Gastroesophageal sphincter (tissue), 3 donors: ENCODE measurements around the gene YAP1.

ENCODE experiments used
- POLR2A ChIP-seq, 2 donors: fragments of 450-650 bp; IDR thresholded peaks; one replicate each; pipeline ENCODE4 v1.6.1; 2017; ENCODE audit warnings: antibody characterized with exemption in 2 of 2, mild to moderate bottlenecking in 2 of 2, moderate library complexity in 1 of 2
- POLR2AphosphoS5 ChIP-seq: sonication (generic); formaldehyde crosslinking; IDR thresholded peaks from one replicate; pipeline ENCODE4 v1.6.1; 2017; ENCODE audit warnings: antibody characterized with exemption
- TF ChIP-seq, protein P1 (sequence below), 4 experiments: fragments of 200-600 bp in 2 of 4; fragments of 450-650 bp in 2 of 4; sonication (generic) in 1 of 4; IDR thresholded peaks; one replicate each; pipeline ENCODE4 v1.5.1; 2017 to 2019; ENCODE audit warnings: antibody characterized with exemption in 4 of 4, mild to moderate bottlenecking in 2 of 4, moderate library complexity in 2 of 4

DNA sequence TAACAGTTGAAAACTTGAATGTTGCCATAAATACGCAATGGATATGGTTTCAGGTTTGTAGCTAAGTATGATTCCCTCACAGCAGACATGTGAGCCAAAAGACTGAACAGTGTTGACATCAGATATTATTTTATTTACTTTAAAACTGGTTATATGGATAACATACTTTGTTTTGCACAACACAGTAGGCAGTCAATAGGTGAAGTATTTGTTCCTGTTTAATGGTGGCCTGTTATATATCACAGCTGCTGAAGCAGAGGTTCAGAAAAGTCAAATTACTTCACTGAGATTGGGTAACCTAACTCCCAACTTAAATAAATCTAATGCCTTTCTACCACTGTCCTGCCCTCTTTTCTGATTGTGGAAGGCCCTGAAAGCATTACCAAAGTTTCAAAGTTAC, 44.6 kb downstream of the YAP1 start:
- TF ChIP-seq, protein P1, sequence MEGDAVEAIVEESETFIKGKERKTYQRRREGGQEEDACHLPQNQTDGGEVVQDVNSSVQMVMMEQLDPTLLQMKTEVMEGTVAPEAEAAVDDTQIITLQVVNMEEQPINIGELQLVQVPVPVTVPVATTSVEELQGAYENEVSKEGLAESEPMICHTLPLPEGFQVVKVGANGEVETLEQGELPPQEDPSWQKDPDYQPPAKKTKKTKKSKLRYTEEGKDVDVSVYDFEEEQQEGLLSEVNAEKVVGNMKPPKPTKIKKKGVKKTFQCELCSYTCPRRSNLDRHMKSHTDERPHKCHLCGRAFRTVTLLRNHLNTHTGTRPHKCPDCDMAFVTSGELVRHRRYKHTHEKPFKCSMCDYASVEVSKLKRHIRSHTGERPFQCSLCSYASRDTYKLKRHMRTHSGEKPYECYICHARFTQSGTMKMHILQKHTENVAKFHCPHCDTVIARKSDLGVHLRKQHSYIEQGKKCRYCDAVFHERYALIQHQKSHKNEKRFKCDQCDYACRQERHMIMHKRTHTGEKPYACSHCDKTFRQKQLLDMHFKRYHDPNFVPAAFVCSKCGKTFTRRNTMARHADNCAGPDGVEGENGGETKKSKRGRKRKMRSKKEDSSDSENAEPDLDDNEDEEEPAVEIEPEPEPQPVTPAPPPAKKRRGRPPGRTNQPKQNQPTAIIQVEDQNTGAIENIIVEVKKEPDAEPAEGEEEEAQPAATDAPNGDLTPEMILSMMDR (IDR thresholded peaks at IDR 0.05), result no peak
- TF ChIP-seq POLR2AphosphoS5 (no peak), POLR2A (IDR thresholded peaks at IDR 0.05) (no peak)
